Measurements from ENCODE around the gene YBX1. TPM values are rescaled to one million over a fixed set of nuclear protein-coding genes. Genes with fewer than 3 reads are reported as not detected.

YBX1 gene
- total RNA-seq, 4 donors from 2014 or later: 377 to 579 (median 441) TPM

GRCh38 chr1:42739753-42740700, 57.8 kb downstream of the YBX1 start, which contains the start of gene CLDN19:
Gene CLDN19 (minus strand): TSS chr1:42740236. CDS start chr1:42740063, 173 bp downstream.
- DNase-seq (ENCODE audit: low spot score in 2 of 2): no peak
- Histone ChIP-seq H3K27ac (peak within 1 kb of the TSS; percentile 54 to 85 (median 76)), H3K27me3 (no peaks in the 10 kb centered on the region), H3K4me1 (peaks cover 0 to 62% (median 8%) of the 10 kb centered on the region in 4 donors), H3K4me3 (peak within 1 kb of the TSS; percentile 23 to 51 (median 32)), H3K9me3 (no peaks in the 10 kb centered on the region), H3K36me3 (peaks cover 0 to 10% (median 0%) of the 10 kb centered on the region in 3 donors)
- WGBS, 2 donors: 40 to 43% methylated on average over 25 to 27 of the region's 27 CpGs
- TF ChIP-seq CTCF (IDR thresholded peaks at IDR 0.05) (no peak), POLR2A (IDR thresholded peaks at IDR 0.05) (peak in 1 of 2 donors; percentile 47), EP300 (IDR thresholded peaks at IDR 0.05) (peak; percentile 32 to 69)

- Histone ChIP-seq H3K9me3 (no peaks in the 10 kb centered on the region), H3K4me3 (peak overlapping the region in 1 of 4 donors; percentile 51), H3K27me3 (no peaks in the 10 kb centered on the region), H3K4me1 (peaks cover 0 to 56% (median 8%) of the 10 kb centered on the region in 4 donors), H3K36me3 (peaks cover 0 to 7% (median 1%) of the 10 kb centered on the region in 3 donors), H3K27ac (peak overlapping the region; percentile 54 to 85 (median 76))
- no peak for DNase-seq (ENCODE audit: low spot score in 2 of 2)
- WGBS, 2 donors: 49 to 55% methylated on average over 16 to 17 of the region's 19 CpGs
- TF ChIP-seq EP300 (IDR thresholded peaks at IDR 0.05): no peak
- no peak for TF ChIP-seq CTCF (IDR thresholded peaks at IDR 0.05)
- TF ChIP-seq POLR2A (IDR thresholded peaks at IDR 0.05): no peak
These were observed 58.8 kb downstream of the YBX1 start for GRCh38 chr1:42740851-42741580.

GRCh38 chr1:42741706-42742105, 59.5 kb downstream of the YBX1 start:
- no peaks in the 10 kb centered on the region for H3K9me3 ChIP-seq
- no peaks in the 10 kb centered on the region for H3K27me3 ChIP-seq
- no peak for TF ChIP-seq EP300 (IDR thresholded peaks at IDR 0.05)
- no peak for TF ChIP-seq POLR2A (IDR thresholded peaks at IDR 0.05)
- TF ChIP-seq CTCF (IDR thresholded peaks at IDR 0.05): no peak
- H3K4me1 ChIP-seq: peaks cover 0 to 52% (median 8%) of the 10 kb centered on the region in 4 donors
- H3K27ac ChIP-seq: peak overlapping the region; percentile 21 to 85 (median 68)
- DNase-seq (ENCODE audit: low spot score in 2 of 2): no peak
- H3K4me3 ChIP-seq: no peak overlapping the region
- peaks cover 0 to 13% (median 2%) of the 10 kb centered on the region in 3 donors for H3K36me3 ChIP-seq
- 59 to 74% methylated on average over 2 to 4 of the region's 4 CpGs for WGBS, 2 donors

- Histone ChIP-seq H3K9me3 (no peaks in the 10 kb centered on the region), H3K27ac (peak overlapping the region; percentile 21 to 85 (median 68)), H3K27me3 (no peaks in the 10 kb centered on the region), H3K4me1 (peaks cover 0 to 51% (median 8%) of the 10 kb centered on the region in 4 donors), H3K4me3 (no peak overlapping the region), H3K36me3 (peaks cover 0 to 17% (median 2%) of the 10 kb centered on the region in 3 donors)
- TF ChIP-seq CTCF (IDR thresholded peaks at IDR 0.05) (no peak), POLR2A (IDR thresholded peaks at IDR 0.05) (no peak), EP300 (IDR thresholded peaks at IDR 0.05) (no peak)
- WGBS, 2 donors: 71 to 78% methylated on average over 8 of the region's 8 CpGs
- no peak for DNase-seq (ENCODE audit: low spot score in 2 of 2)
These were observed 59.9 kb downstream of the YBX1 start for GRCh38 chr1:42742141-42742540.

Data from tibial nerve (tissue), 4 donors.